Loucy (cell line): ENCODE measurements around the gene IFNA5.

ENCODE experiments used
- H2AFZ ChIP-seq: fragments of 200-600 bp; sonication (generic); 2 replicates; pipeline ENCODE4 v1.6.0; 2016; ENCODE audit warnings: antibody characterized with exemption, mild to moderate bottlenecking, low read length, moderate library complexity
- H3F3A ChIP-seq: fragments of 200-600 bp; 2 replicates; pipeline ENCODE4 v1.6.0; 2016; ENCODE audit warnings: antibody characterized with exemption, low read depth, mild to moderate bottlenecking
- H3K27me3 ChIP-seq: fragments of 200-600 bp; sonication (generic); 2 replicates; pipeline ENCODE4 v1.6.1; 2014; ENCODE audit warnings: low read length, mild to moderate bottlenecking; ENCODE audit not compliant: insufficient read depth, poor library complexity, severe bottlenecking
- H3K36me3 ChIP-seq: fragments of 200-600 bp; sonication (generic); 2 replicates; pipeline ENCODE4 v1.6.1; 2016; ENCODE audit warnings: low read length; ENCODE audit not compliant: insufficient read depth
- H3K4me1 ChIP-seq: fragments of 200-600 bp; sonication (generic); 2 replicates; pipeline ENCODE4 v1.5.1; 2014; ENCODE audit warnings: low read length, mild to moderate bottlenecking; ENCODE audit not compliant: insufficient read depth, poor library complexity, severe bottlenecking
- H3K4me2 ChIP-seq: fragments of 200-600 bp; sonication (generic); 2 replicates; pipeline ENCODE4 v1.6.0; 2014; ENCODE audit warnings: antibody characterized with exemption, low read length, low read depth, mild to moderate bottlenecking; ENCODE audit not compliant: poor library complexity, severe bottlenecking
- H3K4me3 ChIP-seq: fragments of 200-600 bp; sonication (generic); 2 replicates; pipeline ENCODE4 v1.5.1; 2014; ENCODE audit warnings: low read length, mild to moderate bottlenecking, mixed read lengths; ENCODE audit not compliant: poor library complexity, severe bottlenecking
- H3K79me2 ChIP-seq: fragments of 200-600 bp; sonication (generic); 2 replicates; pipeline ENCODE4 v1.6.1; 2014; ENCODE audit warnings: low read length; ENCODE audit not compliant: insufficient read depth
- H3K9ac ChIP-seq: fragments of 200-600 bp; sonication (generic); 2 replicates; pipeline ENCODE4 v1.6.0; 2014; ENCODE audit warnings: mild to moderate bottlenecking, low read depth, low read length, moderate library complexity; ENCODE audit not compliant: poor library complexity, severe bottlenecking
- H3K9me2 ChIP-seq: fragments of 200-600 bp; sonication (generic); replicated peaks from 2 replicates; pipeline ENCODE4 v1.6.1; 2016; ENCODE audit warnings: low read depth, low read length, mixed read lengths
- H3K9me3 ChIP-seq: fragments of 200-600 bp; sonication (generic); 2 replicates; pipeline ENCODE4 v1.6.1; 2014; ENCODE audit warnings: mild to moderate bottlenecking, antibody characterized with exemption, low read length, low read depth; ENCODE audit not compliant: insufficient read depth
- H4K20me1 ChIP-seq: fragments of 200-600 bp; sonication (generic); 2 replicates; pipeline ENCODE4 v1.6.0; 2014; ENCODE audit warnings: antibody characterized with exemption, low read length, mild to moderate bottlenecking; ENCODE audit not compliant: insufficient read depth, poor library complexity, severe bottlenecking
- CTCF ChIP-seq: fragments of 200-600 bp; sonication (generic); conservative IDR thresholded peaks from 2 replicates; pipeline ENCODE4 v1.5.1; 2014; ENCODE audit warnings: mild to moderate bottlenecking, antibody characterized with exemption, low read length
- EZH2phosphoT487 ChIP-seq: fragments of 200-600 bp; IDR thresholded peaks from 2 replicates; pipeline ENCODE4 v1.6.1; 2018; ENCODE audit warnings: antibody characterized with exemption, mild to moderate bottlenecking, moderate library complexity, borderline replicate concordance

Gene IFNA5

GRCh38 chr9:21314152-21314551 lies 9.0 kb upstream of the IFNA5 start:
- Histone ChIP-seq H2AFZ (no peak overlapping the region), H3K9ac (no peak overlapping the region), H3K9me2 (no peaks in the 10 kb centered on the region), H3K4me2 (no peak overlapping the region), H3K4me1 (no peaks in the 10 kb centered on the region), H3K27me3 (no peaks in the 10 kb centered on the region), H3K4me3 (no peak overlapping the region), H3K36me3 (no peaks in the 10 kb centered on the region), H4K20me1 (no peaks in the 10 kb centered on the region), H3F3A (no peaks in the 10 kb centered on the region), H3K9me3 (no peaks in the 10 kb centered on the region), H3K79me2 (no peaks in the 10 kb centered on the region)
- TF ChIP-seq EZH2phosphoT487, result no peak
- no peak for TF ChIP-seq CTCF

GRCh38 chr9:21311889-21312288 lies 6.8 kb upstream of the IFNA5 start:
- no peaks in the 10 kb centered on the region for H3K9me2 ChIP-seq
- no peaks in the 10 kb centered on the region for H3F3A ChIP-seq
- no peaks in the 10 kb centered on the region for H3K36me3 ChIP-seq
- H3K9me3 ChIP-seq, result no peaks in the 10 kb centered on the region
- H3K27me3 ChIP-seq, result no peaks in the 10 kb centered on the region
- no peak overlapping the region for H3K4me2 ChIP-seq
- H3K9ac ChIP-seq, result no peak overlapping the region
- H3K79me2 ChIP-seq, result no peaks in the 10 kb centered on the region
- no peak overlapping the region for H2AFZ ChIP-seq
- H3K4me3 ChIP-seq, result no peak overlapping the region
- no peak for TF ChIP-seq CTCF
- TF ChIP-seq EZH2phosphoT487, result no peak
- H4K20me1 ChIP-seq, result no peaks in the 10 kb centered on the region
- H3K4me1 ChIP-seq, result no peaks in the 10 kb centered on the region

DNA sequence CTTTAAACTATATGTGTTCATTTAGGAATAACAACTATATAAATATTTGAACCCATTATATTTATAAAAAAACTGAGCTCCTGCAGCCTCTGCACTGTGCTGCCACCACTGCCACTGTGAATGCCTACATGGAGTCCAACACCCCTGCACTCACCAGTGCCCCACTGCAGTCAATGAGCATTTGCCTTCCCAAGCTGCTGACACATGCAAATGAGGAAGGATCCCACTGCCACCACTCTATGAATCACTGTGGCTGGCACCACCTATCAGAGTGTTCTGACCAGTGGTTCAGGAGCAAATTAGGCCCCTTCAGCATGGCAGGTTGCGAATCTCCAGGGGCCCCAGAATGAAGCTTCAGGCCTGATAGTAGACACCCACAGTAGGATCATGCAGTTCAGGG lies 9.1 kb downstream of the IFNA5 start:
- Histone ChIP-seq H4K20me1 (no peaks in the 10 kb centered on the region), H3K79me2 (no peaks in the 10 kb centered on the region)

More for the DNA sequence above, 9.1 kb downstream of the IFNA5 start:
- Histone ChIP-seq H3K4me2 (no peak overlapping the region), H3K4me1 (peaks cover 14% of the 10 kb centered on the region), H3K9ac (no peak overlapping the region), H3K36me3 (no peaks in the 10 kb centered on the region), H3K27me3 (no peaks in the 10 kb centered on the region), H3K4me3 (no peak overlapping the region), H3K9me2 (no peaks in the 10 kb centered on the region), H3K9me3 (no peaks in the 10 kb centered on the region), H2AFZ (no peak overlapping the region), H3F3A (no peaks in the 10 kb centered on the region)
- TF ChIP-seq EZH2phosphoT487, result no peak
- no peak for TF ChIP-seq CTCF
